ENCODE results near the gene ACTL6B. TPM values are rescaled to one million over a fixed set of nuclear protein-coding genes. Genes with fewer than 3 reads are reported as not detected.
"Not testable (repeated sequence)": the region's sequence is repeated elsewhere in the genome, so short reads cannot be mapped to it uniquely, and the experiment has no call there.

Gene ACTL6B
- polyA plus RNA-seq, 1 of the 3 experiments (the other 2 are of a cell fraction), result 0.67 TPM

DNA sequence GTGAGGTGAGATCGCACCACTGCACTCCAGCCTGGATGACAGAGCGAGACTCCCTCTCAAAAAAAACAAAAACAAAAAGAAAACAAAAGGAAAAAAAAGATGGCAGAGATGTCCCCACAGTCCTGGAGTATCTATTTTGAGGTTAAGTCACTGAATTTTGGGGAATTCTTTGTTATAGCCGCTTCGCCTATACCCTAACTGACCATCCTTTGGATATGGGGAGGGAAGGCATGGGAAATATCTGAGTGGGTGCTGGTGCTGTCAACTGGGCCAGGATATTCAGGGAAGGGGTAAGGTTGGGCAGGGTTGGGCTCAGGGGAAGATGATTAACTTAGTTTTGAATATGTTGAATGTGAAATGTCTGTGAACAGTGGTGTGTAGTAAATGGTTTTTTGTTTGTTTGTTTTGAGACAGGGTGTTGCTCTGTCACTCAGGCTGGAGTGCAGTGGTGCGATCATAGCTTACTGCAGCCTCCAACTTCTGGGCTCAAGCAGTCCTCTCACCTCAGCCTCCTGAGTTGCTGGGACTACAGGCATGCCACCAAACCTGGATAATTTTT, 9.0 kb upstream of the ACTL6B start:
- Histone ChIP-seq H3K4me1 (ENCODE audit: control insufficient read depth in 1 of 2, insufficient read depth in 2 of 2, low read depth in 1 of 2, low read length in 1 of 2) (no peaks in the 10 kb centered on the region), H4K20me1 (ENCODE audit: insufficient read depth) (no peaks in the 10 kb centered on the region), H2AFZ (ENCODE audit: low read depth) (no peak overlapping the region), H3K4me3 (ENCODE audit: low read depth in 2 of 2, low read length in 1 of 2) (no peak overlapping the region), H3K9me2 (no peaks in the 10 kb centered on the region), H3K9ac (no peak overlapping the region), H3K79me2 (ENCODE audit: insufficient read depth) (no peaks in the 10 kb centered on the region), H3K9me3 (no peaks in the 10 kb centered on the region), H3F3A (replicated peaks; ENCODE audit: insufficient read depth) (no peaks in the 10 kb centered on the region), H3K27me3 (ENCODE audit: insufficient read depth) (0 out of 2 replicates have a peak, but pooled peaks cover 8% of the 10 kb centered on the region), H3K36me3 (replicated peaks in 1 of 2; ENCODE audit: control insufficient read depth in 1 of 2, insufficient read depth in 2 of 2, low read length in 1 of 2) (no peaks in the 10 kb centered on the region), H3K27ac (ENCODE audit: low read depth in 2 of 2, low read length in 1 of 2) (no peak overlapping the region), H3K4me2 (no peak overlapping the region)
- TF ChIP-seq, protein P1, sequence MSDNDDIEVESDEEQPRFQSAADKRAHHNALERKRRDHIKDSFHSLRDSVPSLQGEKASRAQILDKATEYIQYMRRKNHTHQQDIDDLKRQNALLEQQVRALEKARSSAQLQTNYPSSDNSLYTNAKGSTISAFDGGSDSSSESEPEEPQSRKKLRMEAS (IDR thresholded peaks at IDR 0.05; ENCODE audit: low read depth), result no peak
- TF ChIP-seq EZH2phosphoT487 (IDR thresholded peaks at IDR 0.05; ENCODE audit: borderline replicate concordance, low read depth) (no peak), SMC3 (IDR thresholded peaks at IDR 0.05; ENCODE audit: low read depth, low read length) (no peak)
- DNase-seq, result no peak
- 86% methylated on average over 5 of the region's 5 CpGs for WGBS (ENCODE audit: low lambda C conversion rate)
- CTCF ChIA-PET, result interaction anchor here (0.6 to 2.2 kb wide), 5 partner anchors 9 to 50 kb away, joined by 3 to 7 read pairs (median 3); partner anchors contain the start of gene ACTL6B
- POLR2A ChIA-PET, result no interaction called here

DNA sequence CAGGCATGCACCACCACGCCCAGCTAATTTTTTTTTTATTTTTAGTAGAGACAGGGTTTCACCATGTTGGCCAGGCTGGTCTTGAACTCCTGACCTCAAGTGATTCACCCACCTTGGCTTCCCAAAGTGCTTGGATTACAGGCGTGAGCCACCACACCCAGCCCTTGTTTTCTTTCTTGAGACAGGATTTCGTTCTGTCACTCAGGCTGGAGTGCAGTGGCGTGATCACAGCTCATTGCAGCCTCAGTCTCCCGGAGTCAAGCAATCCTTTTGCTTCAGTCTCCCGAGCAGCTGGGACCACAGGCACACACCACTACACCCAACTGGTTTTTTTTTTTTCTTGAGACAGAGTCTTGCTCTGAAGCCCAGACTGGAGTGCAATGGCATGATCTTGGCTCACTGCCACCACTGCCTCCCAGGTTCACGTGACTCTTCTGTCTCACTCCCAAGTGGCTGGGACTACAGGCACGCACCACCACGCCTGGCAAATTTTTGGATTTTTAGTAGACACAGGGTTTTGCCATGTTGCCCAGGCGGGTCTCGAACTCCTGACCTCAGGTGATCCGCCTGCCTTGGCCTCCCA, 6.0 kb upstream of the ACTL6B start:
- CTCF ChIA-PET, result interaction anchor here (1.1 to 2.2 kb wide), 2 partner anchors 8 to 30 kb away, joined by 4 to 13 read pairs; no protein-coding TSS in a partner anchor
- H3K27ac ChIP-seq (ENCODE audit: low read depth in 2 of 2, low read length in 1 of 2); H3F3A ChIP-seq (replicated peaks; ENCODE audit: insufficient read depth); H4K20me1 ChIP-seq (ENCODE audit: insufficient read depth); H3K36me3 ChIP-seq (replicated peaks in 1 of 2; ENCODE audit: control insufficient read depth in 1 of 2, insufficient read depth in 2 of 2, low read length in 1 of 2); H3K9me3 ChIP-seq; DNase-seq; H3K4me2 ChIP-seq; H3K9ac ChIP-seq; H3K79me2 ChIP-seq (ENCODE audit: insufficient read depth); H2AFZ ChIP-seq (ENCODE audit: low read depth); H3K9me2 ChIP-seq; H3K4me3 ChIP-seq (ENCODE audit: low read depth in 2 of 2, low read length in 1 of 2); H3K4me1 ChIP-seq (ENCODE audit: control insufficient read depth in 1 of 2, insufficient read depth in 2 of 2, low read depth in 1 of 2, low read length in 1 of 2): not testable (repeated sequence)
- POLR2A ChIA-PET, result interaction anchor here (0.7 kb wide), 1 partner anchor 190 kb away, joined by 3 read pairs; the partner anchor contains the start of gene SLC12A9
- 0 out of 2 replicates have a peak, but pooled peaks cover 15% of the 10 kb centered on the region for H3K27me3 ChIP-seq (ENCODE audit: insufficient read depth)
- WGBS (ENCODE audit: low lambda C conversion rate), result 62% methylated on average over 12 of the region's 12 CpGs

DNA sequence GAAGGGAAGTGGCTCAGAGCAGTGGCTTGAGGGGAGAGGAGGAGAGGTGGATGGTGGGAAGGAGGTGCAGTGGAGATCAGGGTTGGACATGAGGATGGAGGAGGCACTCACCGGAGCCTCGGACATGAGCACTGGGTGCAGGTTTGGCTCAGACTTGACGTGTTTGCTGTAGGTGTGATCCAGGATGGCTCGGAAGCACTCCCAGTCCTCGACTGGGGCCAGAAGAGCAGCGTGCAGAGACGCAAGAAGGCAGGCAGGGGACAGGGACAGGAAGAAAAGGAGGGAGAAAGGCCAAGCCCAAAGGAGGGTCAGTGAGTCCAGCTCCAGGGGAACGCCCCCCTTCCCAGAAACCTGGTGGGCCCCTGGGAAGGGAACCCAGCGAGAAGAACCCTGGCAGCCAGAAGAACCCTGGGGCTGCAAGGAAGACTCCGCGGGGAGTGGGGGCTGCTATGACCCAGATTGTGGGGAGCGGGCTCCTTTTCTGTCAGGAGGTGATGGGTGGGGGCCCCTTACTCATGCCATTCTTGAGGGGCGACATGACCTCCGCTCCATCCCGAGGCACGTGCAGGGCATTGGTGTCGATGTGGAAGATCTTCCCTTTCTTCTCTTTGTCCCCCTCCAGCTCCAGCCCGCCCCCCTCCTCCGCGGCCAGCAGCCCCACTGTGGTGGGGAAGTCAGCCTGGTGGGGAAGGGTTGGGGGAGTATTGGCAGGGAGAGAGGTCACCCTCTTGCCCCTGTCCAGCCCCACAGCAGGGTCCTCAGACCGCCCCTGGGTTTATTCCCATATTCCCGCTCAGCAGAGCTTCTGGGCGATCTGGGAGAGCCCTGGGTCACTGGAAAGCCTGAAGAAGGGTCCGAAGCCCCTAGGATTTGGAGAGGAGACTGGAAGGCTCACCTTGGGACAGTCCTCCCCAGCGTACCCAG, 1.1 kb downstream of the ACTL6B start:
- no peak overlapping the region for H3K9ac ChIP-seq
- CTCF ChIA-PET, result interaction anchor here (1.0 to 5.0 kb wide), 12 partner anchors 10 to 172 kb away, joined by 3 to 36 read pairs (median 6); partner anchors contain the start of genes POP7 and TFR2
- H3K4me1 ChIP-seq (ENCODE audit: control insufficient read depth in 1 of 2, insufficient read depth in 2 of 2, low read depth in 1 of 2, low read length in 1 of 2), result peaks cover 0 to 6% of the 10 kb centered on the region in 2 experiments; a peak in 1 of 4 replicates
- TF ChIP-seq FOSL2 (IDR thresholded peaks at IDR 0.05; ENCODE audit: borderline replicate concordance, low read depth), result no peak
- TF ChIP-seq, protein P2, sequence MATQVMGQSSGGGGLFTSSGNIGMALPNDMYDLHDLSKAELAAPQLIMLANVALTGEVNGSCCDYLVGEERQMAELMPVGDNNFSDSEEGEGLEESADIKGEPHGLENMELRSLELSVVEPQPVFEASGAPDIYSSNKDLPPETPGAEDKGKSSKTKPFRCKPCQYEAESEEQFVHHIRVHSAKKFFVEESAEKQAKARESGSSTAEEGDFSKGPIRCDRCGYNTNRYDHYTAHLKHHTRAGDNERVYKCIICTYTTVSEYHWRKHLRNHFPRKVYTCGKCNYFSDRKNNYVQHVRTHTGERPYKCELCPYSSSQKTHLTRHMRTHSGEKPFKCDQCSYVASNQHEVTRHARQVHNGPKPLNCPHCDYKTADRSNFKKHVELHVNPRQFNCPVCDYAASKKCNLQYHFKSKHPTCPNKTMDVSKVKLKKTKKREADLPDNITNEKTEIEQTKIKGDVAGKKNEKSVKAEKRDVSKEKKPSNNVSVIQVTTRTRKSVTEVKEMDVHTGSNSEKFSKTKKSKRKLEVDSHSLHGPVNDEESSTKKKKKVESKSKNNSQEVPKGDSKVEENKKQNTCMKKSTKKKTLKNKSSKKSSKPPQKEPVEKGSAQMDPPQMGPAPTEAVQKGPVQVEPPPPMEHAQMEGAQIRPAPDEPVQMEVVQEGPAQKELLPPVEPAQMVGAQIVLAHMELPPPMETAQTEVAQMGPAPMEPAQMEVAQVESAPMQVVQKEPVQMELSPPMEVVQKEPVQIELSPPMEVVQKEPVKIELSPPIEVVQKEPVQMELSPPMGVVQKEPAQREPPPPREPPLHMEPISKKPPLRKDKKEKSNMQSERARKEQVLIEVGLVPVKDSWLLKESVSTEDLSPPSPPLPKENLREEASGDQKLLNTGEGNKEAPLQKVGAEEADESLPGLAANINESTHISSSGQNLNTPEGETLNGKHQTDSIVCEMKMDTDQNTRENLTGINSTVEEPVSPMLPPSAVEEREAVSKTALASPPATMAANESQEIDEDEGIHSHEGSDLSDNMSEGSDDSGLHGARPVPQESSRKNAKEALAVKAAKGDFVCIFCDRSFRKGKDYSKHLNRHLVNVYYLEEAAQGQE (IDR thresholded peaks at IDR 0.05; ENCODE audit: low read depth, low read length), result no peak
- TF ChIP-seq, protein P3, sequence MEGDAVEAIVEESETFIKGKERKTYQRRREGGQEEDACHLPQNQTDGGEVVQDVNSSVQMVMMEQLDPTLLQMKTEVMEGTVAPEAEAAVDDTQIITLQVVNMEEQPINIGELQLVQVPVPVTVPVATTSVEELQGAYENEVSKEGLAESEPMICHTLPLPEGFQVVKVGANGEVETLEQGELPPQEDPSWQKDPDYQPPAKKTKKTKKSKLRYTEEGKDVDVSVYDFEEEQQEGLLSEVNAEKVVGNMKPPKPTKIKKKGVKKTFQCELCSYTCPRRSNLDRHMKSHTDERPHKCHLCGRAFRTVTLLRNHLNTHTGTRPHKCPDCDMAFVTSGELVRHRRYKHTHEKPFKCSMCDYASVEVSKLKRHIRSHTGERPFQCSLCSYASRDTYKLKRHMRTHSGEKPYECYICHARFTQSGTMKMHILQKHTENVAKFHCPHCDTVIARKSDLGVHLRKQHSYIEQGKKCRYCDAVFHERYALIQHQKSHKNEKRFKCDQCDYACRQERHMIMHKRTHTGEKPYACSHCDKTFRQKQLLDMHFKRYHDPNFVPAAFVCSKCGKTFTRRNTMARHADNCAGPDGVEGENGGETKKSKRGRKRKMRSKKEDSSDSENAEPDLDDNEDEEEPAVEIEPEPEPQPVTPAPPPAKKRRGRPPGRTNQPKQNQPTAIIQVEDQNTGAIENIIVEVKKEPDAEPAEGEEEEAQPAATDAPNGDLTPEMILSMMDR (IDR thresholded peaks at IDR 0.05), result no peak
- no peak for TF ChIP-seq RXRA (IDR thresholded peaks at IDR 0.05; ENCODE audit: borderline replicate concordance, low read depth)
- TF ChIP-seq MXI1 (IDR thresholded peaks at IDR 0.05; ENCODE audit: low read depth, low read length), result no peak
- no peak for TF ChIP-seq MEF2A (IDR thresholded peaks at IDR 0.05; ENCODE audit: borderline replicate concordance, low read depth)
- TF ChIP-seq, protein P1 (IDR thresholded peaks at IDR 0.05; ENCODE audit: low read depth), result no peak
- no peak for TF ChIP-seq SMC3 (IDR thresholded peaks at IDR 0.05; ENCODE audit: low read depth, low read length)
- no peak for TF ChIP-seq FOXJ3 (CRISPR knock-in tag; IDR thresholded peaks at IDR 0.05)

More for the DNA sequence above, 1.1 kb downstream of the ACTL6B start:
- Histone ChIP-seq H3K36me3 (replicated peaks in 1 of 2; ENCODE audit: control insufficient read depth in 1 of 2, insufficient read depth in 2 of 2, low read length in 1 of 2) (no peaks in the 10 kb centered on the region), H3K4me3 (ENCODE audit: low read depth in 2 of 2, low read length in 1 of 2) (peak overlapping the region in 1 of 2 experiments; percentile 46; a peak in 2 of 4 replicates), H4K20me1 (ENCODE audit: insufficient read depth) (no peaks in the 10 kb centered on the region), H3K27me3 (ENCODE audit: insufficient read depth) (peaks cover 17% of the 10 kb centered on the region; the same call in 1 of the 2 replicates), H3K4me2 (no peak overlapping the region), H3K27ac (ENCODE audit: low read depth in 2 of 2, low read length in 1 of 2) (no peak overlapping the region), H2AFZ (ENCODE audit: low read depth) (no peak overlapping the region), H3K9me3 (no peaks in the 10 kb centered on the region), H3K79me2 (ENCODE audit: insufficient read depth) (no peaks in the 10 kb centered on the region), H3K9me2 (no peaks in the 10 kb centered on the region), H3F3A (replicated peaks; ENCODE audit: insufficient read depth) (no peaks in the 10 kb centered on the region)
- 49% methylated on average over 24 of the region's 25 CpGs for WGBS (ENCODE audit: low lambda C conversion rate)
- POLR2A ChIA-PET, result interaction anchor here (1.3 to 1.7 kb wide), 6 partner anchors 23 to 234 kb away, joined by 3 to 10 read pairs (median 6); partner anchors contain the start of genes MOSPD3, PCOLCE and UFSP1
- DNase-seq, result peak; percentile 56
